Stimulated activated CD4-positive, alpha-beta T cell treated with anti-CD3 and anti-CD28 coated beads, Interleukin-15, amount 100 ng/mL, for 1 hour (primary cell): ENCODE measurements around the gene CDH13.

Source experiments
- DNase-seq, 2 donors: peaks; one replicate each; pipeline ENCODE4 v3.0.0-alpha.2; 2020; ENCODE audit warnings: low read depth in 1 of 2, low spot score in 1 of 2

CDH13 gene

GRCh38 chr16:83586461-83587200 is 959.9 kb downstream of the CDH13 start:
- DNase-seq, result no peak

GRCh38 chr16:83587201-83587600 is 960.4 kb downstream of the CDH13 start:
- DNase-seq, result no peak

GRCh38 chr16:83588070-83588469 is 961.3 kb downstream of the CDH13 start:
- no peak for DNase-seq

GRCh38 chr16:83589576-83589975 is 962.8 kb downstream of the CDH13 start:
- no peak for DNase-seq

GRCh38 chr16:83592778-83593177 is 966.0 kb downstream of the CDH13 start:
- DNase-seq, result no peak

- DNase-seq, result no peak
Observed at GRCh38 chr16:83599789-83600462, 973.2 kb downstream of the CDH13 start.

- no peak for DNase-seq
Observed at GRCh38 chr16:83602761-83603722, 976.3 kb downstream of the CDH13 start.

GRCh38 chr16:83603723-83604570 is 977.2 kb downstream of the CDH13 start:
- no peak for DNase-seq

GRCh38 chr16:83606486-83607030 is 979.8 kb downstream of the CDH13 start:
- DNase-seq, result no peak

GRCh38 chr16:83609178-83609577 is 982.4 kb downstream of the CDH13 start:
- no peak for DNase-seq

GRCh38 chr16:83615141-83615952 is 988.6 kb downstream of the CDH13 start:
- DNase-seq, result no peak

- DNase-seq, result no peak
Observed at GRCh38 chr16:83615953-83616350, 989.2 kb downstream of the CDH13 start.

GRCh38 chr16:83619381-83620150 is 992.8 kb downstream of the CDH13 start:
- DNase-seq, result no peak

- DNase-seq, result no peak
Observed at GRCh38 chr16:83622010-83622409, 995.2 kb downstream of the CDH13 start.

GRCh38 chr16:83623091-83623730 is 996.4 kb downstream of the CDH13 start:
- no peak for DNase-seq

GRCh38 chr16:83623892-83624291 is 997.1 kb downstream of the CDH13 start:
- no peak for DNase-seq

- DNase-seq, result no peak
Observed at GRCh38 chr16:83624429-83625120, 997.8 kb downstream of the CDH13 start.

- no peak for DNase-seq
Observed at GRCh38 chr16:83626204-83626603, 999.4 kb downstream of the CDH13 start.
